MV-4-11 (cell line): Measurements from ENCODE around the gene NBPF1.
"Not testable (repeated sequence)": the region's sequence is repeated elsewhere in the genome, so short reads cannot be mapped to it uniquely, and the experiment has no call there.

Source experiments
- DNase-seq: peaks from one replicate; lab custom pipeline; 2025; lab: John Stamatoyannopoulos, UW

The NBPF1 gene

DNA sequence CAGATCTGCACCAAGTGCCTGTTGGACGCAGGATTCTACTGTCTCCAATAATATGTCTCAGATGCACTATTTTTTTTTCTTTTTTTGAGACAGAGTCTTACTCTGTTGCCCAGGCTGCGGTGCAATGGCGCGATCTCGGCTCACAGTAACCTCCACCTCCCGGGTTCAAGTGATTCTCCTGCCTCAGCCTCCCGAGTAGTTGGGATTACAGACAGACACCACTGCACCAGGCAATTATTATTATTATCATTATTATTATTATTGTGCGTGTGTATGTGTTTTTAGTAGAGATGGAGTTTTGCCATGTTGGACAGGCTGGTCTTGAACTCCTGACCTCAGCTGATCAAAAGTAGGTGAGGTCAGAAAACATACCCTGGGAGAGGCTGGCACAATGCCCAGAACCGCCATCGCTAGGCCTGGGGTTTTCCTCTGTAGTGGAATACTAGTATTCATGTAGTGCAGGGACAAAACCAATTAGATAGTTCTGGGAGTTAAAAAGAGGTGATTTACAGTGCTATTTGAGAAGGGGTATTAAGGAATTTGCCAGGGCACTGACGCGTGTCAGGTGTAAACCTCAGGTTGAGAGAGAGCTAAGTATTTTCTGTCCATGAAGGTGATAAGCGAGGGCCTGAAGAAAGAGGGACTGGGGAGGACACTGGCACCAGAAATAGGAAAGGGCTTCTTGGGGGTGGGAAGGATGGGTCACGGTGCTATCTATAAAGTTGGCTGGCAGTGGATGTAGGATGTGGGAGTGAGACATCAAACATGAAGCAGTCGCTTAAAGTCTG lies 100.5 kb downstream of the NBPF1 start:
- DNase-seq, result not testable (repeated sequence)
